HepG2 (cell line): ENCODE results near the gene LYPLA2. TPM values are rescaled to one million over a fixed set of nuclear protein-coding genes. Genes with fewer than 3 reads are reported as not detected.

ENCODE experiments used
- ATF3 ChIP-seq: sonication (generic); formaldehyde crosslinking; IDR thresholded peaks from 2 replicates; pipeline ENCODE4 v1.4.0; 2020; ENCODE audit warnings: missing genetic modification reagents
- EP300 ChIP-seq, 3 experiments: sonication (generic) in 1 of 3; formaldehyde crosslinking in 1 of 3; IDR thresholded peaks; 2 replicates each; pipeline versions ENCODE4 v1.5.1 to v1.6.1; 2011 to 2020; ENCODE audit warnings: low read depth in 2 of 3, low read length in 2 of 3, borderline replicate concordance in 1 of 3, improper control_type of control experiment in 1 of 3, mild to moderate bottlenecking in 1 of 3, missing genetic modification reagents in 1 of 3, moderate library complexity in 1 of 3
- FLYWCH1 ChIP-seq: sonication (generic); formaldehyde crosslinking; IDR thresholded peaks from 2 replicates; pipeline ENCODE4 v1.8.1; 2023; ENCODE audit warnings: mild to moderate bottlenecking, missing genetic modification reagents
- HES4 ChIP-seq: sonication (generic); formaldehyde crosslinking; IDR thresholded peaks from 2 replicates; pipeline ENCODE4 v1.9.0; 2021; ENCODE audit warnings: mild to moderate bottlenecking, missing genetic modification reagents, borderline replicate concordance
- MAFG ChIP-seq: sonication (generic); formaldehyde crosslinking; IDR thresholded peaks from 2 replicates; pipeline ENCODE4 v1.5.1; 2020; ENCODE audit warnings: mild to moderate bottlenecking, missing genetic modification reagents
- MATR3 ChIP-seq: sonication (generic); formaldehyde crosslinking; IDR thresholded peaks from 2 replicates; pipeline ENCODE4 v1.4.0; 2020; ENCODE audit warnings: missing genetic modification reagents
- MEIS2 ChIP-seq: sonication (generic); formaldehyde crosslinking; IDR thresholded peaks from 2 replicates; pipeline ENCODE4 v1.9.0; 2021; ENCODE audit warnings: mild to moderate bottlenecking, missing genetic modification reagents
- PAXIP1 ChIP-seq: sonication (generic); formaldehyde crosslinking; conservative IDR thresholded peaks from 2 replicates; pipeline ENCODE4 v1.4.0; 2020; ENCODE audit warnings: mild to moderate bottlenecking, missing genetic modification reagents, moderate library complexity
- PHF20 ChIP-seq: sonication (generic); formaldehyde crosslinking; IDR thresholded peaks from 2 replicates; pipeline ENCODE4 v1.5.0; 2020; ENCODE audit warnings: mild to moderate bottlenecking, missing genetic modification reagents
- RELA ChIP-seq: sonication (generic); formaldehyde crosslinking; IDR thresholded peaks from 2 replicates; pipeline ENCODE4 v1.4.0; 2020; ENCODE audit warnings: missing genetic modification reagents
- RFXANK ChIP-seq: IDR thresholded peaks from 2 replicates; pipeline ENCODE4 v1.6.1; 2016
- SATB2 ChIP-seq: sonication (generic); formaldehyde crosslinking; IDR thresholded peaks from 2 replicates; pipeline ENCODE4 v1.5.0; 2020; ENCODE audit warnings: missing genetic modification reagents
- SCMH1 ChIP-seq: sonication (generic); formaldehyde crosslinking; IDR thresholded peaks from 2 replicates; pipeline ENCODE4 v1.9.0; 2021; ENCODE audit warnings: missing genetic modification reagents, mild to moderate bottlenecking, borderline replicate concordance
- STAT6 ChIP-seq: sonication (generic); formaldehyde crosslinking; IDR thresholded peaks from 2 replicates; pipeline ENCODE4 v1.4.0; 2020; ENCODE audit warnings: missing genetic modification reagents, mild to moderate bottlenecking, borderline replicate concordance
- TBL1XR1 ChIP-seq: fragments of 150-350 bp; IDR thresholded peaks from 2 replicates; pipeline ENCODE4 v1.6.1; 2014; ENCODE audit warnings: borderline replicate concordance, low read length; ENCODE audit not compliant: partially characterized antibody
- TFDP1 ChIP-seq: IDR thresholded peaks from 2 replicates; pipeline ENCODE4 v1.6.1; 2016; ENCODE audit warnings: missing compliant biosample characterization, missing genetic modification reagents, borderline replicate concordance
- ZBTB20 ChIP-seq: sonication (generic); formaldehyde crosslinking; IDR thresholded peaks from 2 replicates; pipeline ENCODE4 v1.8.1; 2023; ENCODE audit warnings: missing genetic modification reagents, low read depth, mild to moderate bottlenecking, borderline replicate concordance
- ZBTB7B ChIP-seq: sonication (generic); formaldehyde crosslinking; IDR thresholded peaks from 2 replicates; pipeline ENCODE4 v1.4.0; 2020; ENCODE audit warnings: missing genetic modification reagents
- ZNF280B ChIP-seq: sonication (generic); formaldehyde crosslinking; IDR thresholded peaks from 2 replicates; pipeline ENCODE4 v1.5.0; 2020; ENCODE audit warnings: missing genetic modification reagents, mild to moderate bottlenecking, borderline replicate concordance
- ZNF691 ChIP-seq: sonication (generic); formaldehyde crosslinking; IDR thresholded peaks from 2 replicates; pipeline ENCODE4 v1.4.0; 2020; ENCODE audit warnings: missing genetic modification reagents, low read depth, mild to moderate bottlenecking, borderline replicate concordance
- polyA plus RNA-seq, 8 experiments: library from polyadenylated mRNA; depleted of rRNA in 3 of 8; stranded (reverse) in 7 of 8; unstranded in 1 of 8; fragments of >200 nt; fragmentation: Illumina TruSeq in 4 of 8; extraction: Trizol in 4 of 8; gene quantifications; 2 replicates each; pipeline versions ENCODE4 v1.2.1 to v1.2.3, GENCODE V29; 2011 to 2016; ENCODE audit warnings: low read depth in 4 of 8, missing spikeins in 1 of 8, mixed read lengths in 1 of 8; ENCODE audit not compliant: insufficient read depth in 1 of 8
- total RNA-seq, 5 experiments: library from RNA; depleted of rRNA; stranded (reverse); fragments of >200 nt; fragmentation: Illumina TruSeq; extraction: Trizol; gene quantifications; 2 replicates each; pipeline ENCODE4 v1.2.3, GENCODE V29; 2016; ENCODE audit warnings: low read depth in 1 of 5

Gene LYPLA2
- total and polyA plus RNA-seq, 2 of the 13 experiments (the other 11 are each of a cell fraction or from before 2014, with no cell fraction given), result 72.1 to 73.2 TPM

GRCh38 chr1:23809751-23810171, 18.8 kb downstream of the LYPLA2 start (continued):
- TF ChIP-seq ZNF280B (CRISPR knock-in tag) (no peak; the same call in 1 of the 2 replicates), ZNF691 (CRISPR knock-in tag) (no peak), ZBTB20 (CRISPR knock-in tag) (no peak), MATR3 (no peak), PHF20 (no peak), ZBTB7B (no peak), RFXANK (CRISPR knock-in tag) (no peak), MEIS2 (CRISPR knock-in tag) (no peak), STAT6 (CRISPR knock-in tag) (no peak), HES4 (CRISPR knock-in tag) (no peak), SCMH1 (no peak), SATB2 (no peak), TFDP1 (CRISPR knock-in tag) (no peak), MAFG (CRISPR knock-in tag) (no peak), RELA (no peak), ATF3 (peak; percentile 22; the same call in 1 of the 2 replicates), FLYWCH1 (no peak), TBL1XR1 (peak; percentile 34), EP300 (IDR thresholded peaks at IDR 0.05; ENCODE audit: low read depth in 2 of 2, low read length in 2 of 2) (peak in 1 of 2 experiments; percentile 25; a peak in 2 of 4 replicates), EP300 (CRISPR knock-in tag; IDR thresholded peaks at IDR 0.05; ENCODE audit: borderline replicate concordance) (no peak), PAXIP1 (CRISPR knock-in tag) (no peak)
